HG03196 (cell line): ENCODE measurements around the gene BET1.
A peak's percentile ranks its signal among the peaks of the same experiment; 100 is the strongest.

ENCODE experiments used
- ATAC-seq: cut with Tn5 transposase; IDR thresholded peaks from one replicate; pipeline ENCODE4 v1.9.1; 2021; ENCODE audit not compliant: unreplicated experiment

The BET1 gene

GRCh38 chr7:94015538-94015937 lies 11.4 kb upstream of the BET1 start:
- no peak for ATAC-seq

DNA sequence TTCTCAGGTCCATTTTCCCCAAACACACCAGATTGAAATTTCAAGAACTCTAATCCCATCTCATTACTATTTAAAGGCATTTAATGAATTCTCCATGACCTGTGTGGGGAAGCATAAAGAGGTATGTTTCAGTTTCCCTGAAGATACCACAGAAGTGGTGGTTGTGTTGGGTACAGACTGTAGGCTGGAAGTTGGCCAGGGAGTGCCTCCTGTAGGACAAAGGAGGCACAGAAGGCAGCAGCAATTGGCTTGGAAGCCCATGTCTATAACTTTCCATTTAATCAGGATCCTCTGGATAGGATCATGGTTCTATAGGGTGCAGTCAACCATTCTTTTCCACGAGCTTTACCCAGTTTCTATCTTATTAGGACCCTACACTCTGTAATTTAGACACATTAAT lies 8.6 kb upstream of the BET1 start:
- no peak for ATAC-seq

DNA sequence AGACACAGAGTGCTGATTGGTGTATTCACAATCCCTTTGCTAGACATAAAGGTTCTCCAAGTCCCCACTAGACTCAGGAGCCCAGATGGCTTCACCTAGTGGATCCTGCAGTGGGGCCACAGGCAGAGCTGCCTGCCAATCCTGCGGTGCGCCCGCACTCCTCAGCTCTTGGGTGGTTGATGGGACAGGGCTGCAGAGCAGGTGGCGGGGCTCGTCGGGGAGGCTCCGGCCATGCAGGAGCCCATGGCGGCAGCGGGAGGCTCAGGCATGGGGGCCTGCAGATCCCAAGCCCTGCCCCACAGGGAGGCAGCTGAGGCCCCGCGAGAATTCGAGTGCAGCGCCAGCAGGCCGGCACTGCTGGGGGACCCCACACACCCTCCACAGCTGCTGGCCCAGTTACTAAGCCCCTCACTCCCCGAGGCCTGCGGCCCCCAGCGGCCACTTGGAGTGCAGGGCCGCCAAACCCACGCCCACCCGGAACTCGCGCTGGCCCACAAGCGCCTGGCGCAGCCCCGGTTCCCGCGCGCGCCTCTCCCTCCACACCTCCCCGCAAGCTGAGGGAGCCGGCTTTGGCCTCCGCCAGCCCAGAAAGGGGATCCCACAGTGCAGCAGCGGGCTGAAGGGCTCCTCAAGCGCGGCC lies 7.7 kb upstream of the BET1 start:
- ATAC-seq = no peak

DNA sequence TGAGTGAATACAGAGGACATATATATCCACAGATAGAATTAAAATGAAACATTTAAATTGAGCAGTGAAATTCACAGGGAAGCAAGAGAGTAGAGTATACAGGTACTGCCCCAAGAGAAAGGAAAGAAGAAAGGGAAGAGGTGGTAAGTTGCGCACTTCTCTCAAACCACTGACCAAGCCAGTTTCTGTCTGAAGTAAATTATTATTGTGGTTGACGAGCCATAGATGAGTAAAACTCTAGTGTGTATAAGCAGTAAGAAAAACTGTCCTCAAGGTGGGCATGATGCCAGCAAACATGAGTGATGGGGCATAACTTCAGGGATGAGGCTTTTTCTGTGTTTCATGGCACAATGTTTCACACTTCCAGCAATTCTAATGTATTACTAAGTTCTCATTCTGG lies 4.4 kb upstream of the BET1 start:
- ATAC-seq = no peak

- ATAC-seq = no peak
Observed at GRCh38 chr7:94005753-94006152, 1.6 kb upstream of the BET1 start.

- ATAC-seq = peak; percentile 19
Observed at GRCh38 chr7:94003446-94004023, 620 bp downstream of the BET1 start.

DNA sequence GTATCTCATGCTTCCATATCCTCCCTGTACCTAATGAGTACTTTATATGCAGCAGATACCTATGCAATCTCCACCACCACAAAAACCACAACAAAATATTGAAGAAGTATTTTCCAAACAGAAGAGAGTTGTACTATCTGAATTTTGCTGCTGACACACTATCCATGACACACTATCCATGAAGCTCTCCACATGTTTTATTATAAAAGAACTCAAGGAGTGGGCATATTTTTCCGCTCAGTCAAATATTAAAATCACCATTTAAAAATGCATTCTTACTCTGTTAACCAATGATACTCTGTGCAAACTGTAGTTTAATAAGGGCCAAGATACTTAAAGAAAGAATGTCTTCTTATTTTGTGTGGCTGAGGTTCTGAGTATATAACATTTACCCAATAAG lies 2.8 kb downstream of the BET1 start:
- no peak for ATAC-seq

GRCh38 chr7:93997868-93998267 lies 6.3 kb downstream of the BET1 start:
- ATAC-seq = no peak

DNA sequence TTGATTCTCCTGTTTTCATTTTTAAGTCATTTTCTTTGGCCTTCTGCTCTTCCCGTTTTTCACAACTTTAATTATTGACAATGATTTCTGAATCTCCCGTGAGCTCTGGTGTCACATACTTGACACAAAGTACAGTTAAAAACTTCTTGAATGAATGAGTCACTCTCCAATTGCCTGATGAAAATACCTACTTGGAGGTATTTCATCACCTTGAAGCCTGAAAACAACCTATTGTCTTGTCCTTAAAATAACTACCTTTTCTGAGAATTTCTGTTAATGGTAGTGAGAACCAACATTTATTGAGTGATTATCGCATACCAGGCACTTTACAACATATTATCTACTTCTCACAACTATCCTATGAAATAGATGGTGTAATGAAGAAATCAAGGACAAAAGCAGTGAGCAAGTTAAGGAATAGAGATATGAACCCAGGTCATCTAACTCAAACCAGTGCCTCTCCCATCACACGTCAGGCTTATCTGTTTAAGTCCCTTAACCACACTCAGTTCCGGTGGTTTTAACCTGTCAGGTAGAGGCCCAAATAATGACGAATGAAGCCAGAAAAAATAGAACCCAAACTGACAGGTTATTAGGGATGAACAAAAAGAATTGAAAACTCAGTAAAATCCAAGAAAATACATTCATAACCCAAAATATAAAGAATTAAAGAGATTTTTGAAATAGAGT lies 11.6 kb downstream of the BET1 start:
- no peak for ATAC-seq

- ATAC-seq = no peak
Observed at GRCh38 chr7:93987297-93987696, 16.9 kb downstream of the BET1 start.

DNA sequence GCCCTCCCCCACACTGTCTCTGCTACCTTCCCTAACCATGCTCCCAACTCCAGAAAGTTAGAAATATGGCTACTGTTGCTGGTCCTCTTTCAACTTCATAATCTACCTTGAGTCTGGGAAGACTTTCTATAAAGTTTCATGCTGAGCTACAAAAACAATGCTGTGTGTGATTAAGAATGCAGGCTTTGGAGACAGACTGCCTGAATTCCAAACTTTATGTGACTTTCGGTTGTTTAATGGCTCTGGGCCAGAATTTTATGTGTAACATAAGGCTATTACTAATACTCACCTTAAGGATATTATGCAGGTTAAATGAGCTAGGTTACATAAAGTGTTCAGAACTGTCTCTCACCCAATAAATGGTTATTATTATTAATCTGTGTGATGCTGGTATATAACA lies 19.1 kb downstream of the BET1 start:
- no peak for ATAC-seq

GRCh38 chr7:93984024-93984423 lies 20.1 kb downstream of the BET1 start:
- ATAC-seq = no peak

- ATAC-seq = no peak
Observed at GRCh38 chr7:93981480-93981874, 22.7 kb downstream of the BET1 start.

- no peak for ATAC-seq
Observed at GRCh38 chr7:93980744-93981479, 23.2 kb downstream of the BET1 start.

DNA sequence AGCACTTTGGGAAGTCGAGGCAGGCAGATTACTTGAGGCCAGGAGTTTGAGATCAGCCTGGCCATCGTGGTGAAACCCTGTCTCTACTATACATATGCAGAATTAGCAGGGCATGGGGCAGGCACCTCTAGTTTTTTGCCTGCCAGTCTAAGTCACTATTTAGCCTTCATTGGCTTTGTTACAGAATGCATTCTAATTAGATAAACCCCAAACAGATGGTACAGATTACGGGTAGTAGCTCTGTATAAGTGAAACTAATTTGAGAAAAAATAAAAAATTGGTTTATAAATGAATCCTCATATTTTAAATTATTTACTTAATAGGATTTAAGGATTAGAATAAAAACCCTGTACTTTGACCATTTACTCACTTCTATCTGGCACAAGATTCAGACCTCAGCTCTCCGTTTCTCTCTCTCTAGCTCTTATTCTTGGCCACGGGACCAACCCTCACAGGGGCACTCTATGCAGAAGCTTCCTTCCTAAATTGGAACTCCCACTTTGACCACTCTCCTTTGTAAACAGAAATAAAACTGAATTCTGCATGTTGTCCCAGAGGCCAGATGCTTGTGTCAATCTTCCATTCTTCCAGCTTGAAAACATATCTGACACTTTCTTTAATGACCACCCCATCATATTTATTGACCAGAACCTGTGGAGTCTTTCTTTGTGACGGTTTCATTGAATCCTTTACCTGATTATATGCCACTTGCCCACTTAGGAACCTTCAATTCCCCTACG lies 26.8 kb downstream of the BET1 start:
- ATAC-seq = no peak

- no peak for ATAC-seq
Observed at GRCh38 chr7:93973134-93973533, 31.0 kb downstream of the BET1 start.

- no peak for ATAC-seq
Observed at GRCh38 chr7:93972029-93972725, 32.0 kb downstream of the BET1 start.

- ATAC-seq = no peak
Observed at GRCh38 chr7:93968911-93969620, 35.1 kb downstream of the BET1 start.

DNA sequence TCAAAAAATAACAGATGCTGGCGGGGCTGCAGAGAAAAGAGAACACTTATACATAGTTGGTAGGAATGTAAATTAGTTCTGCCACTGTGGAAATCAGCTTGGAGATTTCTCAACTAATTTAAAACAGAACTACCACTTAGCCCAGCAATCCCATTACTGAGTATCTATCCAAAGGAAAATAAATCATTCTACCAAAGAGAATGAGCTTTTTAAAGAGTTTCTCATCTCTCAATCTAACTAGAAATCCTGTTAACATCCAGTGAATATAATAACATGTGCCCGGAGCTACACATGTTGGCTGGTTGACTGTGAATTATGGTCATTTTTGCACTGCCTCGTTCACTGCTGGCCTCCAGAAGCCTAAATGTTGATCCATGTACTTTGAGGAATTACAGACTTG lies 39.3 kb downstream of the BET1 start:
- no peak for ATAC-seq

- no peak for ATAC-seq
Observed at GRCh38 chr7:93964262-93964661, 39.9 kb downstream of the BET1 start.
